A549 (cell line): ENCODE results near the gene MALRD1. TPM values are rescaled to one million over a fixed set of nuclear protein-coding genes. Genes with fewer than 3 reads are reported as not detected.

Experiments
- ATAC-seq, 2 experiments: fragments of 200-7000 bp in 1 of 2; fragments of >200 bp in 1 of 2; cut with Nextera tagmentation in 1 of 2; cut with Tn5 transposase in 1 of 2; 3 replicates each; pipeline versions ENCODE4 v1.8.0 to v1.9.1; 2018 to 2020; ENCODE audit warnings: mild to moderate bottlenecking in 1 of 2, moderate library complexity in 1 of 2
- CTCF ChIA-PET: fragments of 300-600 bp; sonication (Branson Sonifier 250); formaldehyde crosslinking; extraction: SDS; loops from one replicate; lab custom pipeline; 2021; ENCODE audit warnings: antibody characterized with exemption, inconsistent platforms; lab: Yijun Ruan, JAX
- POLR2A ChIA-PET: fragments of 350-600 bp; formaldehyde crosslinking; extraction: SDS; loops from one replicate; lab custom pipeline; 2021; ENCODE audit warnings: antibody characterized with exemption, inconsistent platforms; lab: Yijun Ruan, JAX
- DNase-seq, 2 experiments: peaks; one replicate each; pipeline versions ENCODE4 v3.0.0 to v3.0.0-alpha.2; 2011 to 2016; ENCODE audit warnings: low read depth in 1 of 2, low spot score in 1 of 2
- FAIRE-seq: peaks from 2 replicates; lab custom pipeline; 2011; peaks lifted over from hg19 to GRCh38; lab: Jason Lieb, UNC
- H3K27ac ChIP-seq, 2 experiments: fragments of >200 bp; sonication (Bioruptor Twin); formaldehyde crosslinking; 3 replicates each; pipeline ENCODE4 v1.5.1; 2016 to 2017
- H3K4me1 ChIP-seq: fragments of >200 bp; sonication (Bioruptor Twin); formaldehyde crosslinking; 3 replicates; pipeline ENCODE4 v1.6.1; 2016
- H3K4me2 ChIP-seq: fragments of >200 bp; sonication (Bioruptor Twin); formaldehyde crosslinking; 3 replicates; pipeline ENCODE4 v1.6.1; 2016
- H3K4me3 ChIP-seq: fragments of >200 bp; sonication (Bioruptor Twin); formaldehyde crosslinking; 3 replicates; pipeline ENCODE4 v1.5.1; 2016
- H3K9me3 ChIP-seq: fragments of >200 bp; sonication (Bioruptor Twin); formaldehyde crosslinking; 3 replicates; pipeline ENCODE4 v1.6.1; 2016
- ATOH8 ChIP-seq: fragments of 250-450 bp; sonication (Bioruptor Pico); IDR thresholded peaks from 2 replicates; pipeline ENCODE4 v1.5.0; 2020; ENCODE audit warnings: low read depth, mild to moderate bottlenecking, moderate library complexity
- BCL3 ChIP-seq: fragments of >200 bp; sonication (Bioruptor Twin); formaldehyde crosslinking; IDR thresholded peaks from 3 replicates; pipeline ENCODE4 v1.6.1; 2016
- BHLHE40 ChIP-seq: IDR thresholded peaks from 2 replicates; pipeline ENCODE4 v1.6.1; 2012; ENCODE audit warnings: low read depth, low read length, inconsistent platforms
- CBX8 ChIP-seq: fragments of 200-600 bp; sonication (generic); IDR thresholded peaks from 2 replicates; pipeline ENCODE4 v1.6.1; 2016
- CEBPB ChIP-seq, 2 experiments: fragments of >200 bp in 1 of 2; sonication (Bioruptor Twin) in 1 of 2; formaldehyde crosslinking in 1 of 2; IDR thresholded peaks; 2 replicates each; pipeline ENCODE4 v1.6.1; 2012 to 2016
- CHD2 ChIP-seq: fragments of 150-350 bp; IDR thresholded peaks from 2 replicates; pipeline ENCODE4 v1.6.1; 2014; ENCODE audit warnings: low read length; ENCODE audit not compliant: partially characterized antibody
- CHD4 ChIP-seq: fragments of 200-600 bp; sonication (generic); IDR thresholded peaks from 2 replicates; pipeline ENCODE4 v1.6.1; 2016; ENCODE audit warnings: antibody characterized with exemption, mild to moderate bottlenecking, borderline replicate concordance
- ELK1 ChIP-seq: fragments of 150-350 bp; IDR thresholded peaks from 2 replicates; pipeline ENCODE4 v1.6.1; 2014; ENCODE audit warnings: low read depth, mild to moderate bottlenecking, low read length
- FOSL2 ChIP-seq, 2 experiments: fragments of 450-650 bp in 1 of 2; fragments of >200 bp in 1 of 2; sonication (Bioruptor Twin) in 1 of 2; formaldehyde crosslinking; IDR thresholded peaks; 2 replicates each; pipeline versions ENCODE4 v1.5.0 to v1.6.1; 2016 to 2020; ENCODE audit warnings: mild to moderate bottlenecking in 1 of 2, moderate library complexity in 1 of 2
- GATA3 ChIP-seq: IDR thresholded peaks from 2 replicates; pipeline ENCODE4 v1.6.1; 2012; ENCODE audit warnings: borderline replicate concordance
- HEYL ChIP-seq: fragments of 250-450 bp; sonication (Bioruptor Pico); IDR thresholded peaks from 2 replicates; pipeline ENCODE4 v1.8.0; 2021; ENCODE audit warnings: mild to moderate bottlenecking, moderate library complexity
- JUN ChIP-seq, 2 experiments: fragments of >200 bp; sonication (Bioruptor Twin); formaldehyde crosslinking; IDR thresholded peaks; 2 replicates in 1 of 2; 3 replicates in 1 of 2; pipeline ENCODE4 v1.6.1; 2016 to 2017
- KDM5A ChIP-seq: fragments of 200-600 bp; sonication (generic); IDR thresholded peaks from 2 replicates; pipeline ENCODE4 v1.6.1; 2016; ENCODE audit warnings: antibody characterized with exemption, mild to moderate bottlenecking
- MAX ChIP-seq: IDR thresholded peaks from 2 replicates; pipeline ENCODE4 v1.6.1; 2012
- MYC ChIP-seq: IDR thresholded peaks from 2 replicates; pipeline ENCODE4 v1.6.1; 2012; ENCODE audit warnings: mild to moderate bottlenecking, inconsistent platforms, low read length, improper control_type of control experiment, borderline replicate concordance
- NR3C1 ChIP-seq: fragments of >200 bp; sonication (Bioruptor Twin); formaldehyde crosslinking; IDR thresholded peaks from 3 replicates; pipeline ENCODE4 v1.6.1; 2017
- RARB ChIP-seq: fragments of 250-450 bp; sonication (Bioruptor Pico); IDR thresholded peaks from 2 replicates; pipeline ENCODE4 v1.8.0; 2021; ENCODE audit warnings: mild to moderate bottlenecking, moderate library complexity
- RCOR1 ChIP-seq: fragments of 150-350 bp; IDR thresholded peaks from 2 replicates; pipeline ENCODE4 v1.6.1; 2014; ENCODE audit warnings: antibody characterized with exemption, low read length, low read depth
- REST ChIP-seq: fragments of 200-600 bp; sonication (generic); IDR thresholded peaks from 2 replicates; pipeline ENCODE4 v1.6.1; 2016; ENCODE audit warnings: antibody characterized with exemption, mild to moderate bottlenecking, moderate library complexity
- SMC3 ChIP-seq: fragments of >200 bp; sonication (Bioruptor Twin); formaldehyde crosslinking; IDR thresholded peaks from 3 replicates; pipeline ENCODE4 v1.6.1; 2018; ENCODE audit warnings: inconsistent platforms
- USF2 ChIP-seq: fragments of 450-650 bp; IDR thresholded peaks from 2 replicates; pipeline ENCODE4 v1.6.1; 2014; ENCODE audit warnings: antibody characterized with exemption
- WGBS: methylation state at CpG from one replicate; pipeline ENCODE4 v1.1.6; 2017; ENCODE audit errors: missing lambda C conversion rate; 5-methylcytosine and 5-hydroxymethylcytosine counted together
- polyA plus RNA-seq, 4 experiments: library from polyadenylated mRNA; depleted of rRNA in 3 of 4; stranded (reverse); fragments of >200 nt; fragmentation: RNase III in 1 of 4; extraction: RNeasy Plus Mini Kit Qiagen cat#74134 plus additional on column Dnase treatment in 1 of 4; gene quantifications; 2 replicates in 3 of 4; 3 replicates in 1 of 4; pipeline ENCODE4 v1.2.3, GENCODE V29; 2011 to 2017

MALRD1 gene
- polyA plus RNA-seq, 2 of the 4 experiments (the other 2 are of a cell fraction), result not detected

- no peak overlapping the region for H3K27ac ChIP-seq
Observed at GRCh38 chr10:19719284-19719683, 670.7 kb downstream of the MALRD1 start.

GRCh38 chr10:19724287-19724686 lies 675.7 kb downstream of the MALRD1 start:
- Histone ChIP-seq H3K9me3 (peaks cover 4% of the 10 kb centered on the region; the same call in 1 of the 3 replicates), H3K27ac (no peak overlapping the region), H3K4me1 (no peaks in the 10 kb centered on the region), H3K4me2 (no peak overlapping the region), H3K4me3 (no peak overlapping the region)
- no peak for ATAC-seq
- no peak for FAIRE-seq
- no peak for DNase-seq
- CTCF ChIA-PET, result no interaction called here
- no peak for TF ChIP-seq USF2
- no peak for TF ChIP-seq BHLHE40
- no peak for TF ChIP-seq CHD4
- no peak for TF ChIP-seq CEBPB (IDR thresholded peaks at IDR 0.05)
- no peak for TF ChIP-seq MYC
- TF ChIP-seq RARB (CRISPR knock-in tag), result no peak
- no peak for TF ChIP-seq FOSL2 (IDR thresholded peaks at IDR 0.05)
- TF ChIP-seq FOSL2 (CRISPR knock-in tag; IDR thresholded peaks at IDR 0.05), result no peak
- TF ChIP-seq KDM5A, result no peak
- TF ChIP-seq JUN (IDR thresholded peaks at IDR 0.05), result no peak
- TF ChIP-seq RCOR1, result no peak
- TF ChIP-seq REST, result no peak
- TF ChIP-seq, all 56 proteins: peak for 0
- 4% methylated on average over 1 of the region's 1 CpG for WGBS
- POLR2A ChIA-PET, result no interaction called here

More at GRCh38 chr10:19719284-19719683, 670.7 kb downstream of the MALRD1 start:
- no peak overlapping the region for H3K4me2 ChIP-seq
- H3K9me3 ChIP-seq, result peaks cover 4% of the 10 kb centered on the region; the same call in 1 of the 3 replicates
- TF ChIP-seq GATA3, result no peak
- no peak for TF ChIP-seq NR3C1
- no peak for TF ChIP-seq ELK1
- TF ChIP-seq CBX8, result no peak
- TF ChIP-seq ATOH8 (CRISPR knock-in tag), result no peak
- no peak for TF ChIP-seq SMC3
- no peak for TF ChIP-seq RCOR1
- ChIA-PET CTCF (no interaction called here), POLR2A (no interaction called here)
- no peak for FAIRE-seq
- 29% methylated on average over 3 of the region's 3 CpGs for WGBS
- no peak for ATAC-seq
- no peaks in the 10 kb centered on the region for H3K4me1 ChIP-seq
- DNase-seq, result no peak
- H3K4me3 ChIP-seq, result no peak overlapping the region

- WGBS, result 8% methylated on average over 2 of the region's 2 CpGs
- Histone ChIP-seq H3K4me3 (no peak overlapping the region), H3K4me1 (no peaks in the 10 kb centered on the region), H3K4me2 (no peak overlapping the region), H3K27ac (no peak overlapping the region), H3K9me3 (peaks cover 4% of the 10 kb centered on the region; the same call in 1 of the 3 replicates)
- ATAC-seq (no peak), FAIRE-seq (no peak), DNase-seq (no peak)
- ChIA-PET POLR2A (no interaction called here), CTCF (no interaction called here)
- TF ChIP-seq BCL3 (no peak), HEYL (CRISPR knock-in tag) (no peak), CHD4 (no peak), CHD2 (no peak), NR3C1 (no peak), MAX (no peak), KDM5A (no peak)
Observed at GRCh38 chr10:19728376-19728775, 679.8 kb downstream of the MALRD1 start.
